Smooth muscle cell (in vitro differentiated cells): ENCODE measurements around the gene TMIGD1. TPM values are rescaled to one million over a fixed set of nuclear protein-coding genes. Genes with fewer than 3 reads are reported as not detected.

Experiments
- DNase-seq: peaks from one replicate; lab custom pipeline; 2025; ENCODE audit not compliant: unreplicated experiment; lab: John Stamatoyannopoulos, UW
- H2AFZ ChIP-seq: fragments of 200-600 bp; sonication (generic); 2 replicates; pipeline ENCODE4 v1.6.0; 2016; ENCODE audit warnings: antibody characterized with exemption, low read depth, mild to moderate bottlenecking
- H3F3A ChIP-seq: fragments of 200-600 bp; sonication (generic); 2 replicates; pipeline ENCODE4 v1.6.0; 2017; ENCODE audit warnings: antibody characterized with exemption, low read depth
- H3K27ac ChIP-seq: fragments of 200-600 bp; sonication (generic); 2 replicates; pipeline ENCODE4 v1.5.1; 2016; ENCODE audit warnings: low read depth, mild to moderate bottlenecking
- H3K27me3 ChIP-seq: fragments of 200-600 bp; sonication (generic); 2 replicates; pipeline ENCODE4 v1.6.1; 2016; ENCODE audit warnings: low read depth, mild to moderate bottlenecking
- H3K36me3 ChIP-seq: fragments of 200-600 bp; sonication (generic); 2 replicates; pipeline ENCODE4 v1.5.1; 2016; ENCODE audit warnings: low read depth
- H3K4me1 ChIP-seq: fragments of 200-600 bp; sonication (generic); 2 replicates; pipeline ENCODE4 v1.5.1; 2016; ENCODE audit warnings: low read depth
- H3K4me2 ChIP-seq: fragments of 200-600 bp; sonication (generic); 2 replicates; pipeline ENCODE4 v1.6.0; 2016; ENCODE audit warnings: mild to moderate bottlenecking
- H3K4me3 ChIP-seq: fragments of 200-600 bp; sonication (generic); 2 replicates; pipeline ENCODE4 v1.5.1; 2016; ENCODE audit warnings: mild to moderate bottlenecking
- H3K79me2 ChIP-seq: fragments of 200-600 bp; sonication (generic); 2 replicates; pipeline ENCODE4 v1.6.0; 2016; ENCODE audit warnings: low read depth, mild to moderate bottlenecking
- H3K9ac ChIP-seq: fragments of 200-600 bp; sonication (generic); 2 replicates; pipeline ENCODE4 v1.6.0; 2016; ENCODE audit warnings: low read depth
- H3K9me3 ChIP-seq: fragments of 200-600 bp; sonication (generic); replicated peaks from 2 replicates; pipeline ENCODE4 v1.5.1; 2016; ENCODE audit warnings: low read depth
- H4K20me1 ChIP-seq: fragments of 200-600 bp; sonication (generic); 2 replicates; pipeline ENCODE4 v1.6.0; 2016; ENCODE audit warnings: low read depth
- WGBS: methylation state at CpG from one replicate; pipeline ENCODE4 v1.1.7; 2016; ENCODE audit warnings: low lambda C conversion rate; 5-methylcytosine and 5-hydroxymethylcytosine counted together
- polyA plus RNA-seq: library from polyadenylated mRNA; unstranded; fragments of >200 nt; fragmentation: Nextera tagmentation; extraction: Ambion mirVana; gene quantifications from 2 replicates; pipeline ENCODE4 v1.2.1, GENCODE V29; 2016
- total RNA-seq: library from RNA; depleted of rRNA; stranded (reverse); fragments of >200 nt; gene quantifications from 2 replicates; pipeline ENCODE4 v1.2.3, GENCODE V29; 2014
- TF ChIP-seq, protein P1 (sequence below): fragments of 200-600 bp; sonication (generic); IDR thresholded peaks from 2 replicates; pipeline ENCODE4 v1.5.1; 2017; ENCODE audit warnings: borderline replicate concordance, mild to moderate bottlenecking, antibody characterized with exemption; ENCODE audit not compliant: insufficient read depth, poor library complexity, severe bottlenecking

The TMIGD1 gene
- total and polyA plus RNA-seq, 2 experiments from 2014 or later, result not detected

DNA sequence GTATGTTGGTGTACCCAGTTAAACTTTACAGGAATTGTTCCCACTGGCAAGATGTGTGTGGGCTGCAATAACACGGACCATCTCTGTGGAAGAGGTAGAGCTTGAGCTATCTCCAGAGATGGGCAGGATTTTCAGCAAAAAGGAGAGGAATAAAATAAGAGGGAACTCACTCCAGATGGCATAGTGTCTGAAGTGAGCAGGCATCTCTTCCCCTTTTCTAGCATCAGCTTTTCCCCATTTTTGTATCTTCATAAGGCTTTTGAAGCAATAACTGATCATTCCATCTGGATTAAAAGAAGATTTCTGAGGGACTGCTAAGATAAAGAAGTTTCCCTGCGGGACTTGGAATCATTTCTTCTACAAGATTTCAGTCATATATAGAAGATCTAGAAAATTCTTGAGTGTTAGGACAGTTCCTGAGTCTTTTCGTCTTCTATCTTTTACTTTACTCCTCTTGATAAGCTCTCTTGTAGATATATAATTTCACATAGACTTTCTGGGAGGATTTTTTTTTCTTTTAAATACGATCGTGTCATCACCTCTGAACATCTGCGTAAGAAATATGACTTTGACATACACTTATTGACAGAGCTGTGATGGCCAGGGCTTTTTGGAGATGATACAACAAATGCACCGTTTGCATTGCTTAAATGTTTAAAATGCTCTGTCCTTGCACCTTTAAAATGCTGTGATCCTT lies 46.9 kb upstream of the TMIGD1 start:
- TF ChIP-seq, protein P1, sequence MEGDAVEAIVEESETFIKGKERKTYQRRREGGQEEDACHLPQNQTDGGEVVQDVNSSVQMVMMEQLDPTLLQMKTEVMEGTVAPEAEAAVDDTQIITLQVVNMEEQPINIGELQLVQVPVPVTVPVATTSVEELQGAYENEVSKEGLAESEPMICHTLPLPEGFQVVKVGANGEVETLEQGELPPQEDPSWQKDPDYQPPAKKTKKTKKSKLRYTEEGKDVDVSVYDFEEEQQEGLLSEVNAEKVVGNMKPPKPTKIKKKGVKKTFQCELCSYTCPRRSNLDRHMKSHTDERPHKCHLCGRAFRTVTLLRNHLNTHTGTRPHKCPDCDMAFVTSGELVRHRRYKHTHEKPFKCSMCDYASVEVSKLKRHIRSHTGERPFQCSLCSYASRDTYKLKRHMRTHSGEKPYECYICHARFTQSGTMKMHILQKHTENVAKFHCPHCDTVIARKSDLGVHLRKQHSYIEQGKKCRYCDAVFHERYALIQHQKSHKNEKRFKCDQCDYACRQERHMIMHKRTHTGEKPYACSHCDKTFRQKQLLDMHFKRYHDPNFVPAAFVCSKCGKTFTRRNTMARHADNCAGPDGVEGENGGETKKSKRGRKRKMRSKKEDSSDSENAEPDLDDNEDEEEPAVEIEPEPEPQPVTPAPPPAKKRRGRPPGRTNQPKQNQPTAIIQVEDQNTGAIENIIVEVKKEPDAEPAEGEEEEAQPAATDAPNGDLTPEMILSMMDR, result no peak
- Histone ChIP-seq H3K27me3 (no peaks in the 10 kb centered on the region), H3F3A (peaks cover 7% of the 10 kb centered on the region), H3K9ac (no peak overlapping the region), H3K9me3 (no peaks in the 10 kb centered on the region), H3K36me3 (peaks cover 3% of the 10 kb centered on the region), H3K79me2 (peaks cover 47% of the 10 kb centered on the region), H3K4me2 (peak overlapping the region; percentile 89), H3K27ac (no peak overlapping the region), H3K4me1 (peaks cover 49% of the 10 kb centered on the region), H4K20me1 (peaks cover 35% of the 10 kb centered on the region), H3K4me3 (peak overlapping the region; percentile 95), H2AFZ (no peak overlapping the region)
- WGBS, result 73% methylated on average over 7 of the region's 7 CpGs
- no peak for DNase-seq

DNA sequence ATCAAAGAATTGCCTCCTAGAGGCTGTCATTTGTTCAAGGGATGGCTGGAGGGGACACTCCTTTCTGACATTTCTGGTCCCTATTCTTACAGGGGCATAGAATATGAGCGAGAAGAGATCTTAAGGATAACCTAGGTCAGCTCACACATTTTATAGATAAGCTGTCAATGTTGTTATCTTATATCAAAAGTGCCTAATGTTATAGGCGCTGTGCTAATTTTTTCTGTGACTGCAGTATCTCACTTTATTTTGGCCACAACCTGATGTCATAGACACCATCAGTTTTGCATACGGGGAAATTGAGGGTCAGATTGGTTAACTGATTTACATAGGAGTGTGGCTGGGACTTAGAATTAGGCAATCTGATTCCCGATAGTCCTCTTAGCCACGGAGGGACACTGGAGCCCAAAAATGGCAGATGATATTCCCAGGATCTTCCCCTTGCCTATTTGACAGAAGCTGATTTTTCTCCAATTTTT lies 46.1 kb upstream of the TMIGD1 start:
- TF ChIP-seq, protein P1, result no peak
- Histone ChIP-seq H4K20me1 (peaks cover 35% of the 10 kb centered on the region), H3K79me2 (peaks cover 47% of the 10 kb centered on the region), H3K36me3 (no peaks in the 10 kb centered on the region), H3K4me3 (peak overlapping the region; percentile 95), H3K4me2 (peak overlapping the region; percentile 89), H3K9me3 (no peaks in the 10 kb centered on the region), H3K4me1 (peaks cover 49% of the 10 kb centered on the region), H2AFZ (peak overlapping the region; percentile 99), H3F3A (peaks cover 9% of the 10 kb centered on the region), H3K9ac (peak overlapping the region; percentile 66), H3K27me3 (no peaks in the 10 kb centered on the region), H3K27ac (no peak overlapping the region)
- DNase-seq, result no peak
- 14% methylated on average over 5 of the region's 5 CpGs for WGBS

DNA sequence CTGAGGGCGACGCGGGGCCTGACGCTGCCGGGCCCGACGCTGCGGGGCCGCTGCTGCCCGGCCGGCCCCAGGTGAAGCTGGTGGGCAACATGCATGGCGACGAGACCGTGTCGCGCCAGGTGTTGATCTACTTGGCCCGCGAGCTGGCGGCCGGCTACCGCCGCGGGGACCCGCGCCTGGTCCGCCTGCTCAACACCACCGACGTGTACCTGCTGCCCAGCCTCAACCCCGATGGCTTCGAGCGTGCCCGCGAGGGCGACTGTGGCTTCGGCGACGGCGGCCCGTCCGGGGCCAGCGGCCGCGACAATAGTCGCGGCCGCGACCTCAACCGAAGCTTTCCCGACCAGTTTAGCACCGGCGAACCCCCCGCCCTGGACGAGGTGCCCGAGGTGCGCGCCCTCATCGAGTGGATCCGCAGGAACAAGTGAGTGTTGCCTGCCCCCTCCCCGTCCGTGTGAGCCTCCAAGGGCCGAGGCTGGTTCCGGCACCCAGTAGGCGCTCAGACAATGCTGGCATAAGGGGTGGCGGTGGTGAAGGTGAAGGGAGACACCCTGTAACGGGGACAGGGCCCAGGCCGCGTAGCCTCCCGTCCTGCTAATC lies 45.5 kb upstream of the TMIGD1 start:
- TF ChIP-seq, protein P1, result no peak
- Histone ChIP-seq H3K9ac (peak overlapping the region; percentile 66), H3K4me3 (peak overlapping the region; percentile 95), H3K4me2 (peak overlapping the region; percentile 89), H3K27me3 (no peaks in the 10 kb centered on the region), H4K20me1 (peaks cover 35% of the 10 kb centered on the region), H3K27ac (no peak overlapping the region), H3K9me3 (no peaks in the 10 kb centered on the region), H3K4me1 (peaks cover 49% of the 10 kb centered on the region), H3K79me2 (peaks cover 45% of the 10 kb centered on the region), H3F3A (peaks cover 9% of the 10 kb centered on the region), H3K36me3 (no peaks in the 10 kb centered on the region), H2AFZ (peak overlapping the region; percentile 99)
- under 1% methylated on average over 65 of the region's 68 CpGs for WGBS
- DNase-seq, result no peak
